Endothelial cell of umbilical vein (primary cell): ENCODE measurements around the gene TRABD.

Source experiments
- CTCF ChIP-seq, 2 donors: IDR thresholded peaks; 1 replicate in 1 of 2; 2 replicates in 1 of 2; pipeline ENCODE4 v1.5.1; 2011; ENCODE audit warnings: low read length in 2 of 2, mild to moderate bottlenecking in 2 of 2, moderate library complexity in 2 of 2, control low read depth in 1 of 2, inconsistent platforms in 1 of 2, low read depth in 1 of 2; ENCODE audit not compliant: insufficient read depth in 1 of 2; ENCODE audit errors: extremely low read depth in 1 of 2
- EZH2 ChIP-seq: IDR thresholded peaks from 2 replicates; pipeline ENCODE4 v1.6.1; 2012; ENCODE audit warnings: borderline replicate concordance, low read depth, mild to moderate bottlenecking, moderate library complexity, low read length, inconsistent platforms; ENCODE audit not compliant: severe bottlenecking
- FOS ChIP-seq: IDR thresholded peaks from 2 replicates; pipeline ENCODE4 v1.6.1; 2011; ENCODE audit warnings: mild to moderate bottlenecking, low read length, moderate library complexity, borderline replicate concordance; ENCODE audit not compliant: insufficient read depth
- GATA2 ChIP-seq: IDR thresholded peaks from 2 replicates; pipeline ENCODE4 v1.7.0; 2011; ENCODE audit warnings: low read depth, mild to moderate bottlenecking, moderate library complexity, mixed read lengths, low read length; ENCODE audit not compliant: insufficient read length, insufficient read depth
- JUN ChIP-seq: IDR thresholded peaks from 2 replicates; pipeline ENCODE4 v1.6.1; 2011; ENCODE audit warnings: borderline replicate concordance, low read depth; ENCODE audit not compliant: insufficient read length, insufficient read depth
- MAX ChIP-seq: IDR thresholded peaks from 2 replicates; pipeline ENCODE4 v1.6.1; 2011; ENCODE audit not compliant: insufficient read depth, insufficient read length
- MYC ChIP-seq: IDR thresholded peaks from one replicate; pipeline ENCODE4 v1.6.1; 2011; ENCODE audit warnings: mild to moderate bottlenecking, low read depth, low read length
- POLR2A ChIP-seq: IDR thresholded peaks from 2 replicates; pipeline ENCODE4 v1.6.1; 2012; ENCODE audit warnings: low read depth, mild to moderate bottlenecking, control low read depth, low read length
- POLR2AphosphoS5 ChIP-seq: IDR thresholded peaks from 2 replicates; pipeline ENCODE4 v1.6.1; 2012; ENCODE audit warnings: low read depth, mild to moderate bottlenecking, control low read depth, low read length, moderate library complexity; ENCODE audit not compliant: insufficient read depth

- TF ChIP-seq CTCF (IDR thresholded peaks at IDR 0.05; ENCODE audit: extremely low read depth in 1 of 2, insufficient read depth in 1 of 2, low read depth in 1 of 2, low read length in 2 of 2): no peak
- TF ChIP-seq POLR2A: no peak
- no peak for TF ChIP-seq MAX
- TF ChIP-seq FOS: no peak
- no peak for TF ChIP-seq JUN
- no peak for TF ChIP-seq POLR2AphosphoS5
- no peak for TF ChIP-seq MYC
- TF ChIP-seq EZH2: no peak
- TF ChIP-seq GATA2: no peak
Measured at GRCh38 chr22:50198624-50199017, 12.9 kb downstream of the TRABD start.
